Esophagus muscularis mucosa (tissue), 4 donors: ENCODE measurements around the gene OR6K2. TPM values are rescaled to one million over a fixed set of nuclear protein-coding genes. Genes with fewer than 3 reads are reported as not detected.

Experiments used
- DNase-seq: peaks from one replicate; pipeline ENCODE4 v3.0.0-alpha.2; 2017; ENCODE audit errors: extremely low spot score
- H3K27ac ChIP-seq, 4 donors: fragments of 200-600 bp; sonication (generic); replicated peaks in 1 of 4; 1 replicate in 3 of 4; 2 replicates in 1 of 4; pipeline ENCODE4 v1.5.1; 2016 to 2019; ENCODE audit warnings: mild to moderate bottlenecking in 1 of 4
- H3K27me3 ChIP-seq, 4 donors: fragments of 200-600 bp; sonication (generic); one replicate each; pipeline versions ENCODE4 v1.5.1 to v1.6.0; 2016 to 2019
- H3K36me3 ChIP-seq, 4 donors: fragments of 200-600 bp; sonication (generic); one replicate each; pipeline ENCODE4 v1.5.1; 2016 to 2019
- H3K4me1 ChIP-seq, 4 donors: fragments of 200-600 bp; sonication (generic); one replicate each; pipeline ENCODE4 v1.5.1; 2016 to 2019
- H3K4me3 ChIP-seq, 4 donors: fragments of 200-600 bp; sonication (generic); 1 replicate in 2 of 4; 2 replicates in 2 of 4; pipeline ENCODE4 v1.5.1; 2016 to 2019; ENCODE audit warnings: mild to moderate bottlenecking in 4 of 4, moderate library complexity in 1 of 4
- H3K9me3 ChIP-seq, 4 donors: fragments of 200-600 bp; sonication (generic); 1 replicate in 3 of 4; 2 replicates in 1 of 4; pipeline ENCODE4 v1.5.1; 2016 to 2019
- EP300 ChIP-seq: sonication (generic); formaldehyde crosslinking; IDR thresholded peaks from one replicate; pipeline ENCODE4 v1.6.1; 2017; ENCODE audit warnings: antibody characterized with exemption
- POLR2A ChIP-seq: fragments of 450-650 bp; IDR thresholded peaks from one replicate; pipeline ENCODE4 v1.6.1; 2017; ENCODE audit warnings: antibody characterized with exemption, moderate library complexity, mild to moderate bottlenecking, low read depth
- POLR2AphosphoS5 ChIP-seq, 2 donors: sonication (generic); formaldehyde crosslinking; IDR thresholded peaks; one replicate each; pipeline ENCODE4 v1.6.1; 2017; ENCODE audit warnings: antibody characterized with exemption in 2 of 2
- WGBS: methylation state at CpG from one replicate; pipeline ENCODE4 v1.1.5; 2018; 5-methylcytosine and 5-hydroxymethylcytosine counted together
- intact Hi-C: fragments of 100-400 bp; cut with DNase I; formaldehyde crosslinking; loops from one replicate; pipeline ENCODE4 v1.15.1; 2023
- total RNA-seq, 4 donors: library from RNA; depleted of rRNA; stranded (reverse); fragments of >200 nt; gene quantifications; one replicate each; pipeline versions ENCODE4 v1.1.0 to v1.2.1, GENCODE V29; 2016
- TF ChIP-seq, protein P1 (sequence below), 3 experiments: fragments of 200-600 bp in 2 of 3; fragments of 450-650 bp in 1 of 3; sonication (generic) in 2 of 3; IDR thresholded peaks; one replicate each; pipeline ENCODE4 v1.5.1; 2017 to 2019; ENCODE audit warnings: antibody characterized with exemption in 3 of 3, mild to moderate bottlenecking in 2 of 3, moderate library complexity in 1 of 3

Gene OR6K2
- total RNA-seq, 4 donors from 2014 or later = not detected

DNA sequence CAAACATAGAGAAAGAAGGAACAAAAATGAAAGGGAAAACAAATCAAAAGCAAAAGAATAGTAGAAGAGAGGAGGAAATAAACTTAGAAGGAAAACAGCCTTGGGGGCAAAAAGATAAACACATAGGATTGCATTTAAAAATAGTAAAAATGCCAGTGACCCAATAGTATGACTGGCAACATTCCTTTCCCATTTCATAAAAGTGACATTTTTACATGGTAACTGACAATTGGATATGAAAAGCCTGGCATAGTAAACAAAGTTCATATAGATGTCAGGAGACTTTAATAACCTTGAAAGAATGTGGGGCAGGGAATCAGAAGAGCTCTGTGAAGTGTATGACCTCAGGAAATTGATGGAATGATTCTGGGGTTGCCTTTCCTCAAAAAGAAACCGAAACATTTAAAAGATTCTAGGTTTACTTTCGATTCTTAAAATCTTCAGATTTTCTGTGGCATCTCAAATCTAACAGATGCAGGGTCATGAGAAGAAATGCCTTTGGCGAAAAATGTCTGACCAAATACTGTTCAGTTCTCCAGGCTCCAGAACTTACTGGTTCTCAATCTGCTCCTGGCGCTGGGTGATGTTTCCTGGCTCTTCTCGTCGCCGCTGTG, 47.6 kb downstream of the OR6K2 start:
- Histone ChIP-seq H3K27me3 (no peaks in the 10 kb centered on the region), H3K9me3 (no peaks in the 10 kb centered on the region), H3K4me3 (no peak overlapping the region), H3K27ac (no peak overlapping the region), H3K4me1 (no peaks in the 10 kb centered on the region), H3K36me3 (no peaks in the 10 kb centered on the region)
- intact Hi-C loops = no loop called here
- WGBS = 81% methylated on average over 7 of the region's 7 CpGs
- TF ChIP-seq EP300 (no peak), POLR2A (no peak), POLR2AphosphoS5 (IDR thresholded peaks at IDR 0.05) (no peak)
- TF ChIP-seq, protein P1, sequence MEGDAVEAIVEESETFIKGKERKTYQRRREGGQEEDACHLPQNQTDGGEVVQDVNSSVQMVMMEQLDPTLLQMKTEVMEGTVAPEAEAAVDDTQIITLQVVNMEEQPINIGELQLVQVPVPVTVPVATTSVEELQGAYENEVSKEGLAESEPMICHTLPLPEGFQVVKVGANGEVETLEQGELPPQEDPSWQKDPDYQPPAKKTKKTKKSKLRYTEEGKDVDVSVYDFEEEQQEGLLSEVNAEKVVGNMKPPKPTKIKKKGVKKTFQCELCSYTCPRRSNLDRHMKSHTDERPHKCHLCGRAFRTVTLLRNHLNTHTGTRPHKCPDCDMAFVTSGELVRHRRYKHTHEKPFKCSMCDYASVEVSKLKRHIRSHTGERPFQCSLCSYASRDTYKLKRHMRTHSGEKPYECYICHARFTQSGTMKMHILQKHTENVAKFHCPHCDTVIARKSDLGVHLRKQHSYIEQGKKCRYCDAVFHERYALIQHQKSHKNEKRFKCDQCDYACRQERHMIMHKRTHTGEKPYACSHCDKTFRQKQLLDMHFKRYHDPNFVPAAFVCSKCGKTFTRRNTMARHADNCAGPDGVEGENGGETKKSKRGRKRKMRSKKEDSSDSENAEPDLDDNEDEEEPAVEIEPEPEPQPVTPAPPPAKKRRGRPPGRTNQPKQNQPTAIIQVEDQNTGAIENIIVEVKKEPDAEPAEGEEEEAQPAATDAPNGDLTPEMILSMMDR (IDR thresholded peaks at IDR 0.05) = no peak
- no peak for DNase-seq

Other genes starting within 250 kb of the OR6K2 start
- not detected for gene OR10K1, start 238.8 kb downstream of the OR6K2 start, total RNA-seq
- not detected for gene OR10R2, start 228.4 kb downstream of the OR6K2 start, total RNA-seq
- not detected for gene OR6Y1, start 146.2 kb downstream of the OR6K2 start, total RNA-seq
- not detected for gene OR6P1, start 130.1 kb downstream of the OR6K2 start, total RNA-seq
- not detected for gene OR10X1, start 120.8 kb downstream of the OR6K2 start, total RNA-seq
- gene OR10Z1, start 95.4 kb downstream of the OR6K2 start, total RNA-seq = not detected
- 1 to 10 TPM in 1 of 4 donors, under 1 TPM in 2, not detected in 1; 0.06 to 2.5 (median 0.33) TPM for gene SPTA1, start 13.9 kb downstream of the OR6K2 start, total RNA-seq
- gene OR6K3, start 20.1 kb upstream of the OR6K2 start, total RNA-seq = not detected
- gene OR6K6, start 54.1 kb upstream of the OR6K2 start, total RNA-seq = not detected
- gene OR6N1, start 71.5 kb upstream of the OR6K2 start, total RNA-seq = not detected
- gene OR6N2, start 80.6 kb upstream of the OR6K2 start, total RNA-seq = not detected
- 10 to 100 TPM in 1 of 4 donors, 1 to 10 TPM in 3; 2.1 to 19.7 (median 3.2) TPM for gene MNDA, start 130.7 kb upstream of the OR6K2 start, total RNA-seq
- gene PYHIN1, start 230.9 kb upstream of the OR6K2 start, total RNA-seq = 1 to 10 TPM in 2 of 4 donors, not detected in 2; 1.2 to 1.3 TPM